ENCODE results near the gene SPEG.
"Not testable (repeated sequence)": the region's sequence is repeated elsewhere in the genome, so short reads cannot be mapped to it uniquely, and the experiment has no call there.

Gene SPEG

GRCh38 chr2:219404954-219405353, 29.7 kb upstream of the SPEG start:
- no peak for DNase-seq (ENCODE audit: low read depth, low spot score)

GRCh38 chr2:219405451-219405850, 29.2 kb upstream of the SPEG start:
- DNase-seq (ENCODE audit: low read depth, low spot score): no peak

GRCh38 chr2:219405958-219406860, 28.4 kb upstream of the SPEG start:
- DNase-seq (ENCODE audit: low read depth, low spot score): no peak

GRCh38 chr2:219406861-219407230, 27.8 kb upstream of the SPEG start:
- no peak for DNase-seq (ENCODE audit: low read depth, low spot score)

GRCh38 chr2:219407343-219407742, 27.3 kb upstream of the SPEG start:
- not testable (repeated sequence) for DNase-seq (ENCODE audit: low read depth, low spot score)

GRCh38 chr2:219408204-219408603, 26.4 kb upstream of the SPEG start:
- no peak for DNase-seq (ENCODE audit: low read depth, low spot score)

GRCh38 chr2:219408631-219409030, 26.0 kb upstream of the SPEG start:
- no peak for DNase-seq (ENCODE audit: low read depth, low spot score)

- no peak for DNase-seq (ENCODE audit: low read depth, low spot score)
Observed at GRCh38 chr2:219409619-219410018, 25.0 kb upstream of the SPEG start.

- DNase-seq (ENCODE audit: low read depth, low spot score): no peak
Observed at GRCh38 chr2:219410390-219410789, 24.3 kb upstream of the SPEG start.

GRCh38 chr2:219414857-219415256, 19.8 kb upstream of the SPEG start:
- DNase-seq (ENCODE audit: low read depth, low spot score): no peak

GRCh38 chr2:219415580-219416234, 18.9 kb upstream of the SPEG start:
- DNase-seq (ENCODE audit: low read depth, low spot score): no peak

GRCh38 chr2:219416235-219416602, 18.4 kb upstream of the SPEG start:
- peak; percentile 42 for DNase-seq (ENCODE audit: low read depth, low spot score)

- DNase-seq (ENCODE audit: low read depth, low spot score): no peak
Observed at GRCh38 chr2:219416938-219417337, 17.7 kb upstream of the SPEG start.

GRCh38 chr2:219417374-219417773, 17.3 kb upstream of the SPEG start:
- DNase-seq (ENCODE audit: low read depth, low spot score): no peak

- DNase-seq (ENCODE audit: low read depth, low spot score): no peak
Observed at GRCh38 chr2:219418155-219419011, 16.3 kb upstream of the SPEG start, which contains the start of gene DES. DES (plus strand) TSS chr2:219418377; CDS start chr2:219418463, 86 bp downstream.

GRCh38 chr2:219419012-219419324, 15.7 kb upstream of the SPEG start:
- DNase-seq (ENCODE audit: low read depth, low spot score): no peak

- no peak for DNase-seq (ENCODE audit: low read depth, low spot score)
Observed at GRCh38 chr2:219419331-219420197, 15.1 kb upstream of the SPEG start.

GRCh38 chr2:219420687-219421086, 14.0 kb upstream of the SPEG start:
- no peak for DNase-seq (ENCODE audit: low read depth, low spot score)

GRCh38 chr2:219421323-219421722, 13.3 kb upstream of the SPEG start:
- no peak for DNase-seq (ENCODE audit: low read depth, low spot score)

GRCh38 chr2:219422952-219423534, 11.6 kb upstream of the SPEG start:
- DNase-seq (ENCODE audit: low read depth, low spot score): no peak
